Mammary epithelial cell (primary cell): ENCODE data around the gene KPTN.

Experiments used
- CTCF ChIP-seq, 2 donors: IDR thresholded peaks in 1 of 2; conservative IDR thresholded peaks in 1 of 2; 2 replicates each; pipeline ENCODE4 v1.5.1; 2011 to 2012; ENCODE audit warnings: inconsistent platforms in 2 of 2, low read length in 2 of 2, mild to moderate bottlenecking in 2 of 2, control low read depth in 1 of 2, low read depth in 1 of 2; ENCODE audit not compliant: insufficient read depth in 1 of 2; ENCODE audit errors: extremely low read depth in 1 of 2
- EZH2 ChIP-seq: IDR thresholded peaks from 2 replicates; pipeline ENCODE4 v1.6.1; 2012; ENCODE audit warnings: low read length, inconsistent platforms, borderline replicate concordance

- TF ChIP-seq CTCF (conservative IDR thresholded peaks at IDR 0.05 in 1 of 2, IDR thresholded peaks at IDR 0.05 in 1 of 2; ENCODE audit: extremely low read depth in 1 of 2, insufficient read depth in 1 of 2, low read depth in 1 of 2, low read length in 2 of 2) = no peak
- no peak for TF ChIP-seq EZH2
These were observed 25.3 kb upstream of the KPTN start for GRCh38 chr19:47509170-47509847.
